ENCODE data around the gene VPREB3.

DNA sequence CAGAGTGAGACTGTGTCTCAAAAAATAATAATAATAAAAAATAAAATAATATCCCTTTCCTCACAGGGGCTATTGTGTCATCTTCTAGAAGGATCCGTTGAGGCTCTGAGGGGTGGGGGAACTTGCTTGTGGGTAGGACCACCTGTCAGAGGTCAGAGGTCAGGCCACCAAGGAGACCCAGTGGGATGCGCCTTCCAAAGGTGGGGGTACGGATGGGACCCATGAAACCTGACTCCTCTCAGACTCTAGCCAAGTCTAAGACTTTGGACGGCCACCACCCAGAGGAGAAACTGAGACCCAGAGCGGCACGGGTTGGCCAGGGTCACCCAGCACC, 18.1 kb upstream of the VPREB3 start:
- TF ChIP-seq, protein P1, sequence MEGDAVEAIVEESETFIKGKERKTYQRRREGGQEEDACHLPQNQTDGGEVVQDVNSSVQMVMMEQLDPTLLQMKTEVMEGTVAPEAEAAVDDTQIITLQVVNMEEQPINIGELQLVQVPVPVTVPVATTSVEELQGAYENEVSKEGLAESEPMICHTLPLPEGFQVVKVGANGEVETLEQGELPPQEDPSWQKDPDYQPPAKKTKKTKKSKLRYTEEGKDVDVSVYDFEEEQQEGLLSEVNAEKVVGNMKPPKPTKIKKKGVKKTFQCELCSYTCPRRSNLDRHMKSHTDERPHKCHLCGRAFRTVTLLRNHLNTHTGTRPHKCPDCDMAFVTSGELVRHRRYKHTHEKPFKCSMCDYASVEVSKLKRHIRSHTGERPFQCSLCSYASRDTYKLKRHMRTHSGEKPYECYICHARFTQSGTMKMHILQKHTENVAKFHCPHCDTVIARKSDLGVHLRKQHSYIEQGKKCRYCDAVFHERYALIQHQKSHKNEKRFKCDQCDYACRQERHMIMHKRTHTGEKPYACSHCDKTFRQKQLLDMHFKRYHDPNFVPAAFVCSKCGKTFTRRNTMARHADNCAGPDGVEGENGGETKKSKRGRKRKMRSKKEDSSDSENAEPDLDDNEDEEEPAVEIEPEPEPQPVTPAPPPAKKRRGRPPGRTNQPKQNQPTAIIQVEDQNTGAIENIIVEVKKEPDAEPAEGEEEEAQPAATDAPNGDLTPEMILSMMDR (IDR thresholded peaks at IDR 0.05): no peak
- TF ChIP-seq TAF1 (IDR thresholded peaks at IDR 0.05; ENCODE audit: borderline replicate concordance, low read depth, low read length) (no peak), POLR2AphosphoS5 (IDR thresholded peaks at IDR 0.05; ENCODE audit: low read depth, low read length) (no peak), RCOR1 (IDR thresholded peaks at IDR 0.05; ENCODE audit: low read length) (no peak), YY1 (IDR thresholded peaks at IDR 0.05; ENCODE audit: low read depth) (no peak), SIN3A (IDR thresholded peaks at IDR 0.05; ENCODE audit: borderline replicate concordance, low read depth, low read length) (no peak), FOXJ3 (CRISPR knock-in tag; IDR thresholded peaks at IDR 0.05) (no peak), EP300 (IDR thresholded peaks at IDR 0.05; ENCODE audit: borderline replicate concordance in 1 of 2, low read depth in 1 of 2, low read length in 1 of 2) (no peak)
- TF ChIP-seq, protein P2, sequence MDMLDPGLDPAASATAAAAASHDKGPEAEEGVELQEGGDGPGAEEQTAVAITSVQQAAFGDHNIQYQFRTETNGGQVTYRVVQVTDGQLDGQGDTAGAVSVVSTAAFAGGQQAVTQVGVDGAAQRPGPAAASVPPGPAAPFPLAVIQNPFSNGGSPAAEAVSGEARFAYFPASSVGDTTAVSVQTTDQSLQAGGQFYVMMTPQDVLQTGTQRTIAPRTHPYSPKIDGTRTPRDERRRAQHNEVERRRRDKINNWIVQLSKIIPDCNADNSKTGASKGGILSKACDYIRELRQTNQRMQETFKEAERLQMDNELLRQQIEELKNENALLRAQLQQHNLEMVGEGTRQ (IDR thresholded peaks at IDR 0.05; ENCODE audit: borderline replicate concordance, low read depth, low read length): no peak
- TF ChIP-seq, protein P3, sequence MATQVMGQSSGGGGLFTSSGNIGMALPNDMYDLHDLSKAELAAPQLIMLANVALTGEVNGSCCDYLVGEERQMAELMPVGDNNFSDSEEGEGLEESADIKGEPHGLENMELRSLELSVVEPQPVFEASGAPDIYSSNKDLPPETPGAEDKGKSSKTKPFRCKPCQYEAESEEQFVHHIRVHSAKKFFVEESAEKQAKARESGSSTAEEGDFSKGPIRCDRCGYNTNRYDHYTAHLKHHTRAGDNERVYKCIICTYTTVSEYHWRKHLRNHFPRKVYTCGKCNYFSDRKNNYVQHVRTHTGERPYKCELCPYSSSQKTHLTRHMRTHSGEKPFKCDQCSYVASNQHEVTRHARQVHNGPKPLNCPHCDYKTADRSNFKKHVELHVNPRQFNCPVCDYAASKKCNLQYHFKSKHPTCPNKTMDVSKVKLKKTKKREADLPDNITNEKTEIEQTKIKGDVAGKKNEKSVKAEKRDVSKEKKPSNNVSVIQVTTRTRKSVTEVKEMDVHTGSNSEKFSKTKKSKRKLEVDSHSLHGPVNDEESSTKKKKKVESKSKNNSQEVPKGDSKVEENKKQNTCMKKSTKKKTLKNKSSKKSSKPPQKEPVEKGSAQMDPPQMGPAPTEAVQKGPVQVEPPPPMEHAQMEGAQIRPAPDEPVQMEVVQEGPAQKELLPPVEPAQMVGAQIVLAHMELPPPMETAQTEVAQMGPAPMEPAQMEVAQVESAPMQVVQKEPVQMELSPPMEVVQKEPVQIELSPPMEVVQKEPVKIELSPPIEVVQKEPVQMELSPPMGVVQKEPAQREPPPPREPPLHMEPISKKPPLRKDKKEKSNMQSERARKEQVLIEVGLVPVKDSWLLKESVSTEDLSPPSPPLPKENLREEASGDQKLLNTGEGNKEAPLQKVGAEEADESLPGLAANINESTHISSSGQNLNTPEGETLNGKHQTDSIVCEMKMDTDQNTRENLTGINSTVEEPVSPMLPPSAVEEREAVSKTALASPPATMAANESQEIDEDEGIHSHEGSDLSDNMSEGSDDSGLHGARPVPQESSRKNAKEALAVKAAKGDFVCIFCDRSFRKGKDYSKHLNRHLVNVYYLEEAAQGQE (IDR thresholded peaks at IDR 0.05; ENCODE audit: low read depth, low read length): no peak
